Hepatocyte (in vitro differentiated cells): Measurements from ENCODE around the gene ADORA3.

Experiments
- CTCF ChIP-seq: fragments of 200-600 bp; sonication (generic); IDR thresholded peaks from 2 replicates; pipeline ENCODE4 v1.5.1; 2016; ENCODE audit warnings: antibody characterized with exemption, mild to moderate bottlenecking; ENCODE audit not compliant: poor library complexity
- EZH2phosphoT487 ChIP-seq: fragments of 200-600 bp; sonication (generic); IDR thresholded peaks from one replicate; pipeline ENCODE4 v1.6.1; 2018; ENCODE audit warnings: antibody characterized with exemption, mild to moderate bottlenecking, low read depth, moderate library complexity; ENCODE audit not compliant: unreplicated experiment, severe bottlenecking

- TF ChIP-seq CTCF, result no peak
- TF ChIP-seq EZH2phosphoT487, result no peak
These were observed 27.7 kb downstream of the ADORA3 start for GRCh38 chr1:111475701-111476100.
